ENCODE data around the gene SVOP.

DNA sequence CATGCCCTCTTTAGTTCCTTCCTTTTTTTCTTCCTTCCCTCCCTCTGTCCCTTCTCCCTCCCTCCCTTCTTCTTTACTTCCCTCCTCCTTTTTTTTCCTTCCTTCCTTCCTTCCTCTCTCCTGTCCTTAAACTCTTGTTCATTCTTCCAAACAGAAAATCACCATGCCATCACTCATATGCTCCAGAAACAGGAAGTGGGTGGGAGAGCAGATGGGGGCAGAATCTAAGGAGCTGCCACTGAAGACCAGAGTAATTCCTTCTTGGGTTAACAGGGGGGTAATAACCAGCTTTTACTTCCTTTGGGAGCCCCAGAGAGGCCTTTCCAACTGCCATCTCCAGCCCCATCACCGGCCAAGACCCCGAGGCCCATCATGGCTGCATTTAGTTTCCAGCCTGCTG is 51.2 kb downstream of the SVOP start:
- TF ChIP-seq POLR2A (IDR thresholded peaks at IDR 0.05; ENCODE audit: low read length) (no peak), GATA1 (IDR thresholded peaks at IDR 0.05; ENCODE audit: low read depth, low read length) (no peak)
